Astrocyte of the hippocampus (primary cell): Measurements from ENCODE around the gene CAMK1G.

Experiments
- DNase-seq: peaks from one replicate; pipeline ENCODE4 v3.0.0; 2011; ENCODE audit warnings: low read depth, low spot score

Gene CAMK1G

GRCh38 chr1:209565759-209566678, 17.5 kb upstream of the CAMK1G start:
- DNase-seq: peak; percentile 90

GRCh38 chr1:209567698-209568175, 15.8 kb upstream of the CAMK1G start:
- DNase-seq: peak; percentile 59

- DNase-seq: peak; percentile 83
Observed at GRCh38 chr1:209569455-209570207, 13.9 kb upstream of the CAMK1G start.

GRCh38 chr1:209570743-209571142, 12.8 kb upstream of the CAMK1G start:
- no peak for DNase-seq

- peak; percentile 84 for DNase-seq
Observed at GRCh38 chr1:209576392-209577197, 6.9 kb upstream of the CAMK1G start.

GRCh38 chr1:209577346-209577745, 6.2 kb upstream of the CAMK1G start:
- no peak for DNase-seq

- no peak for DNase-seq
Observed at GRCh38 chr1:209580577-209580976, 2.9 kb upstream of the CAMK1G start.

GRCh38 chr1:209584231-209584672, 738 bp downstream of the CAMK1G start:
- no peak for DNase-seq

GRCh38 chr1:209585197-209585596, 1.7 kb downstream of the CAMK1G start:
- DNase-seq: no peak

- peak; percentile 78 for DNase-seq
Observed at GRCh38 chr1:209585672-209586071, 2.2 kb downstream of the CAMK1G start.

- DNase-seq: no peak
Observed at GRCh38 chr1:209586221-209586740, 2.8 kb downstream of the CAMK1G start.

- no peak for DNase-seq
Observed at GRCh38 chr1:209587789-209588188, 4.3 kb downstream of the CAMK1G start.

GRCh38 chr1:209589440-209589839, 5.9 kb downstream of the CAMK1G start:
- no peak for DNase-seq

GRCh38 chr1:209589863-209590262, 6.3 kb downstream of the CAMK1G start:
- DNase-seq: no peak

GRCh38 chr1:209590405-209590804, 6.9 kb downstream of the CAMK1G start:
- DNase-seq: peak; percentile 46

GRCh38 chr1:209593747-209594146, 10.2 kb downstream of the CAMK1G start:
- no peak for DNase-seq

GRCh38 chr1:209594440-209594839, 10.9 kb downstream of the CAMK1G start:
- no peak for DNase-seq

GRCh38 chr1:209595028-209595427, 11.5 kb downstream of the CAMK1G start:
- DNase-seq: no peak

- DNase-seq: no peak
Observed at GRCh38 chr1:209595599-209596285, 12.2 kb downstream of the CAMK1G start.

- no peak for DNase-seq
Observed at GRCh38 chr1:209597499-209597898, 14.0 kb downstream of the CAMK1G start.

- DNase-seq: no peak
Observed at GRCh38 chr1:209598227-209598626, 14.7 kb downstream of the CAMK1G start.
